HG03135 (cell line): ENCODE results near the gene SFMBT2.
"Not testable (repeated sequence)": the region's sequence is repeated elsewhere in the genome, so short reads cannot be mapped to it uniquely, and the experiment has no call there.

Experiments used
- ATAC-seq: cut with Tn5 transposase; IDR thresholded peaks from one replicate; pipeline ENCODE4 v1.9.1; 2021; ENCODE audit warnings: mild to moderate bottlenecking, moderate library complexity; ENCODE audit not compliant: unreplicated experiment

The SFMBT2 gene

GRCh38 chr10:7403620-7404019 lies 7.2 kb downstream of the SFMBT2 start:
- no peak for ATAC-seq

DNA sequence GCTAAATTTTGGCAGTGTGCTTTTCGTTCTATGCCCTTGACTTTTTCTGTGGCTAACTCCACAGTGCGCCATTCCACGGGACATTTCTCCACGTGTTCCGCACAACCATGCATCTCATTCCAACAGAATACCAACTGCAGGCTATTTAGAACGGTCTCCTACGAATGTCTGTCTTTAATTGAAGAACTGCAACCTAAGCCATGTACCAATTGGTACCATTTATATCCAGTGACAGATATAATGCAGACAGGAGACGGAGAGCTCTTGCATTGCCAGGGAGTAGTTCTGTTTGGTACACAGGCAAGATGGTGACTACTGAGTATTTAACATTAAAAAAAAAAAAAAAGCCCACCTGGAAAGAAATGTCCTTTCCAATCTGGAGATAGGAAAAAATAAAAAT lies 9.1 kb downstream of the SFMBT2 start:
- no peak for ATAC-seq

DNA sequence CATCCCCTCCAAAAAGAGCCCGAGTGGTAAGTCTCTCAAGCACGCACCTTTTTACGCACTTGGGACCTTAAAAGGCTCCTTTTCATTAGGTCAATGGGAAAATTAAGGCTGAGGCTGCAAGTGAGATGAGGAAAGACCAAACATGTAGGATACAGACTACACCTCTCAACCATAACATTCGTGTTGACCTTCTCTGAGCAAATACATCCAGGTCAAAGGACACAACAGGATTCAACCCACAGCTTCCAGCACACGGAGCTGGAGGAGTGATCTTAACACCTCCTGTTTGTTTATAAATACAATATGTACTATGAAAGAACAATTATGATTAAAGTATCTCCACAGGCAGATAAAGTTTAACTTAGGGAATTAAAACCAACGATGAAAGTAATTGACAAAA lies 9.7 kb downstream of the SFMBT2 start:
- ATAC-seq, result no peak

DNA sequence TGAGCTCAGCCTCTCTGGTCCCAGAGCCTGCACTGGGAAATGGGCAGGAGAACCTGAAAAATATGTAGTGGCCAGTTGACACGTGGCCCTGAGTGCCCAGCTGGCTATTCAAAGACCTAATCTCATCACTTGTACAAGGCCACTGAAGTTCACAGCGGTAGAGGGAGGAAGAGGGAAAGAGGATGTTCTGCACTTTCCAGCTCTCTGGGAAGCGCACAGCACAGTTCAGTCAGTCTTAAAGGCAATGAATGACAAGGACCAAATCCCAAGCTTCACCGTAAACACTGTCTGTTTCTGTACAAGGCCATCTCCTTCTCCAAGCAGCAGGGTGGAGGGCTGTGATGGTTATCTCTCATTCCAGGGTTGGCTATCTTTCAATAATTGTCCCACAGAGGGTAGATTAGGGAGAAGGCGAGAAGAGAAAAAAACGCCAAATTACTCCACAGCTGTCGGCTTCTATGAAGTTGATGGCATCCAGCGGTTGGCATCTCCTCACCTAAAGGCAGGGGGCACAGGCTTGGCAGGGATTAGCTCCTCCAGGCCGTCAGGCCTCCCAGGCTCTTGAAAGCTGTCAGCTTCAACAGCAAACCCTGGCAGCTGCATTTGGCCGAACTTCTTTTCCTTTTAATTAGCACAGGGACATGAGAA lies 10.6 kb downstream of the SFMBT2 start:
- ATAC-seq, result no peak

DNA sequence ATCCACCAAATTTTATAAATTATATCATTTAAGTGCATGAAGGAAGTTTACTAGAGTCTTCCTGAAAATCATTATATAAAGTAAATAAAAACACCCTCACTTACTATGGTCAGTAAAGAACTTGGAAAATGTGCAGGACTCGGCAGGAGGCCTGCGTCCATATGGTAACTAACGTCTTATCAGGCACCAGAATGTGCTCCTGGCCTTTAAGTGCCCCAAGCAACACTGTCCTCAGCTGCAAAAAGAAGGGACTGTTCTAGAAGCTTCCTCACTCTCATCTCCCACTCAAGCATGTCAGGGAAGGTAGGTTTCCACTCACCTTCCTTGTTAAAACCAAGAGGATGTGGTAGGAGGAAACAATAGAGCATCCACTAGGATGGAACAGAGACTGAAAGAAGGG lies 11.3 kb downstream of the SFMBT2 start:
- no peak for ATAC-seq

- no peak for ATAC-seq
These were observed 13.5 kb downstream of the SFMBT2 start for GRCh38 chr10:7397049-7398035.

- ATAC-seq, result not testable (repeated sequence)
These were observed 18.5 kb downstream of the SFMBT2 start for GRCh38 chr10:7392301-7392700.

GRCh38 chr10:7391748-7392147 lies 19.1 kb downstream of the SFMBT2 start:
- no peak for ATAC-seq

DNA sequence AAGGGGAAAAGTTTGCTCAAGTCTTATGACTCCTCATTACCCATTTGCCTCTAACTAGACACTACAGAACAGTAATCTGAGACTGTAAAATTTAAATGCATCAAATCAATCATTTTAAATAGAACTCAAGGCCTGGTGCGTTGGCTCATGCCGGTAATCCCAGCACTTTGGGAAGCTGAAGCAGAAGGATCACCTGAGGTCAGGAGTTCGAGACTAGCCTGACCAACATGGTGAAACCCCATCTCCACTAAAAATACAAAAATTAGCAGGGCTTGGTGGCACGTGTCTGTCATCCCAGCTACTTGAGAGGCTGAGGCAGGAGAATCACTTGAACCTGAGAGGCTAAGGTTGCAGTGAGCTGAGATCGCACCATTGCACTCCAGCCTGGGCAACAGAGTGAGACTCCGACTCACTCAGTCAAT lies 20.1 kb downstream of the SFMBT2 start:
- not testable (repeated sequence) for ATAC-seq

DNA sequence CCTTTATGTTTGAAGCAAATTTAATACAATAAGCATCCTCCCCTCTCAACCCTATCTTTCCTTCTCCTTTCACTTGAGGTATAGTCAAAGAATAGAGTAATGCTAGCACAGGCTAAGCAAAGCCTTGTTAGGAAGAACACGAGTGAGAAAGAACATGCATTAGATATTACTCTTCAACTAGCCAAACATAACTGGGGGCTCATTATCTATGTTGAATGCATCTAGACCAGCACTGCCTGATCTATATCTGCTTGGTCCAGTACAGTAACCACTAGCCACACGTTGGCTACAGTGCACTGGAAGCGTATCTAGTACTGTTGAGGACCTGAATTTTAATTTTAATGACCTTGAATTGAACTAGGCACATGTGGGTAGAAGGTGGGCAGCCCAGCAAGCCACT lies 21.0 kb downstream of the SFMBT2 start:
- no peak for ATAC-seq

DNA sequence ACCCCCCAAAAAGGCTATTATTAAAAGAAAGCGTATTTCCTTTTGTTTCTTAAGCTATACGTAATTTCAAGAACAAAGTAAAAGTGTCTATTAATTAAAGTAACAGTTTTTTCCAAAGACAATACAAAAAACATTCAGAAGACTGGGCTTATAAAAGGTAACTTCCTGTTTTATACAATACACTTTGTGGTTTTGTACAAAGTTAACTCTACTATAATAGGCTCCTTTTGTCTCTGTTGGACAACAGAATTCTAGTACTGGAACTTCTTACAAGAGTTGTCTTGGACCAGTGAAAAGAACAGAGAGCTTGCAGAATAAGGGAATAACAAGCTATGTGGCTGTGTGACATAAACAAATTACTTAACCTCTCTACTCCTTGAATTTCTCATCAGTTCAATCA lies 21.5 kb downstream of the SFMBT2 start:
- no peak for ATAC-seq

GRCh38 chr10:7388602-7389001 lies 22.2 kb downstream of the SFMBT2 start:
- ATAC-seq, result no peak

DNA sequence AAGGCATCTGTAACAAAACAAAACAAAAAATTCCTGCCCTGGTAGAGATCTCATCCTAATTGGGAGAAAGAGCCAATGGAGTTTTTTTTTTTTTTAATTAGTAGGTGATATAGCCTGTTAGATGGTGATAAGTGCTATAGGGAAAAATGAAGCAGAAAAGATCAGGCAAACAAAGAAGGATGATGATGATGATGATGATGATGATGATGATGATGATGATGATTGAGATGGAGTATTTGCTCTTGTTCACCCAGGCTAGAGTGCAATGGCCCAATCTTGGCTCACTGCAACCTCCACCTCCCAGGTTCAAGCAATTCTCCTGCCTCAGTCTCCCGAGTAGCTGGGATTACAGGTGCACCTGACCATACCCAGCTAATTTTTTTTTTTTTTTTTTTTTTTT lies 22.7 kb downstream of the SFMBT2 start:
- ATAC-seq, result not testable (repeated sequence)

- no peak for ATAC-seq
These were observed 25.7 kb downstream of the SFMBT2 start for GRCh38 chr10:7385114-7385513.

DNA sequence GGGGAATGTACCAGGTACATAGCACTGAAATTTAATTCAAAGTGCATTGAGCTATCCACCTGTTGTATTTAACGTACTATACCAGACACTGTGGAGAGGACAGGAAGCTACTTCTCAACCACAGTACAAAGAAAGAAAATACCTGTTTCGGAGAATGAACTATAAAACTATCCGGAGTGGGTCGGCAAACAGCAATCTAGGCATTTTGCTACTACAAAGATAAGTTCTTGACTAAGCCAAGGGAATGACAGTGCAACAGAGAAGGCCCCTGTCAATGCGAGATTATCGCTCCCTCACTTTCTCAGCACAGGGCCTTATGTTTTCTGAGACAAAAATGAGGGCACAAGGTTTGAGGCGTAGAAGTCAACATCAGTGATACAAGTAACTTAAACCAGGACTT lies 27.4 kb downstream of the SFMBT2 start:
- no peak for ATAC-seq

- ATAC-seq, result no peak
These were observed 30.1 kb downstream of the SFMBT2 start for GRCh38 chr10:7380704-7381241.

DNA sequence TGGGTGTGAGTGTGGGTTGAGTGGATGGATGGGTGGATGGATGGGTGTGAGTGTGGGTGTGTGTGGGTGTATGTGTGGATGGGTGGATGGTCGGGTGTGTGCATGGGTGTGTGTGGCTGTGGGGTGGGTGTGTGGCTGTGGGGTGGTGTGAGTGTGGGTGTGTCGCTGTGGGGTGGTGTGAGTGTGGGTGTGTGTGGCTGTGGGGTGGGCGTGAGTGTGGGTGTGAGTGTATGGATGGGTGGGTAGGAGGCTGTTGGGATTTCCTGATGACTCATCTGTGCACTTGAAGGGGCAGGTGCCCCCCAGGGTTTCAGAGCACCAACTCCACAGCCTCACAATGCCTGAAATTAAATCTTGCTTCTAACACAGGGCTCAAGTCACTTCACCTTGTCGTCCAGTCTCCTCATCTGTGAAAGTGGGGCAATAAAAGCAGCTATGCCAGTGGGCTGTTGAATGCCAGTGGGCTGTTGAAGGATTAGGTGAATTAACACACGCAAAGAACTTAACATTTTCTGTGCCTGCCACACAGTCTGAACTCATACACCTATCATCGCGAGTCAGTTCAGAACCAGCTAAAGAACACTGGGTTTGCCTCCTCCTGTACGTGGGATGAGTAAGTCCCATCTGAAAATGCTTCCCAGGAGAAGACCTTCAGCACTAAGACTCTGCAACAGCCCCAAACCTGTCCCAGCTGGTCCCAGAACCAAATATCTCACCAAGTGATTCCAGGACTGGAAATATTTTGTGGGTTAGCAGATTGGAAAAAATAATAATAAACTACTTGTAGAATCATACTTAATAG lies 32.0 kb downstream of the SFMBT2 start:
- no peak for ATAC-seq

- no peak for ATAC-seq
These were observed 33.1 kb downstream of the SFMBT2 start for GRCh38 chr10:7377614-7378248.

DNA sequence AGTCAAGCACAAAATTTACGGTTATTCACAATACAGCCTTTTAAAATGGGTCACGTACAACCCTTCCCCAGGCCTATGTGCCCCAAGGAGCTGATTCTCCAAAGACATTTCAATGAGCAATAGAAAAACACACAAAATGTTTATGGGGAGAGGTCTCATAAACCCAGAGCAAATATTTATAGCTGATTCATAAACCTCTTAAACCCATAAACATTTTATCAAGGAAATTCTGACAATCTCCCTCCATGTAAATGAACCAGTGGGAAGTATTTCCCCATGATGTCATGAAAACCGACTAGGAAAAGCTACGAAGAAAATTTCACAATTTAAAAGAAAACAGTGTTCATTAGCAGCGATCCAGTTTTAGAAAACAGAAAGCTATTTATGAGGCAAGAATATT lies 36.0 kb downstream of the SFMBT2 start:
- no peak for ATAC-seq

GRCh38 chr10:7373039-7373438 lies 37.8 kb downstream of the SFMBT2 start:
- ATAC-seq, result no peak

DNA sequence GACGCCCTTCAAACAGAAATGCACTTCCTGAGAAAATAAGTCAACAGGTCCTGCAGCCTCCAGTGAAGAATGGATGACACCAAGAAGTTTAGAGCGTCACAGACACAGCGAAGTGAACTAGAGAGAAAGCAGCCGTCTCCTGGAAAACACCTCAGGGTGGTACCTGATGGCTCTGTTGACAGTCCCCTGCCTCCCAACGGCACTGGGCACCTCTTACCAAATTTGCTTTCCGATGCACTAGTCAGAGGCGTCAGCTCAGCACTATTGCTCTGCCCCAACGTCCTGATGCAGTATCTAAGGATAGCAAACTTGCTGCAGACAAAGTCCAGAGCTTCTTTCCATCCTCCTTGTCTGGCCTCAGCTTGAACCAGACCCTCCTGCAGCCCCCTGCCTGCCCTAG lies 38.3 kb downstream of the SFMBT2 start:
- ATAC-seq, result no peak
